ENCODE results near the gene MGAT2. TPM values are rescaled to one million over a fixed set of nuclear protein-coding genes. Genes with fewer than 3 reads are reported as not detected.

MGAT2 gene
- total RNA-seq (31.8 TPM), polyA plus RNA-seq (ENCODE audit: insufficient read depth, low read depth, low replicate concordance) (11.9 TPM)
- long read RNA-seq, donor 1, transcript MGAT2-201 (1 exons, 2,687 nt): major isoform, 12 of 52 reads
- long read RNA-seq, donor 1, partial matches to known transcripts: 23 of 52 reads
- long read RNA-seq, donor 1, other reads (novel, unspliced or antisense): 17 of 52 reads
- long read RNA-seq, donor 2, transcript MGAT2-201 (1 exons, 2,687 nt): major isoform, 24 of 24 reads
- long read RNA-seq, donor 2, partial matches to known transcripts: 0 of 24 reads
- long read RNA-seq, donor 2, other reads (novel, unspliced or antisense): 0 of 24 reads
- long read RNA-seq, donor 3, transcript MGAT2-201 (1 exons, 2,687 nt): major isoform, 39 of 83 reads
- long read RNA-seq, donor 3, partial matches to known transcripts: 5 of 83 reads
- long read RNA-seq, donor 3, other reads (novel, unspliced or antisense): 39 of 83 reads
- long read RNA-seq, donor 4, transcript MGAT2-201 (1 exons, 2,687 nt): major isoform, 17 of 65 reads
- long read RNA-seq, donor 4, partial matches to known transcripts: 0 of 65 reads
- long read RNA-seq, donor 4, other reads (novel, unspliced or antisense): 48 of 65 reads
- long read RNA-seq, donor 5, transcript MGAT2-201 (1 exons, 2,687 nt): major isoform, 5 of 5 reads
- long read RNA-seq, donor 5, partial matches to known transcripts: 0 of 5 reads
- long read RNA-seq, donor 5, other reads (novel, unspliced or antisense): 0 of 5 reads
- long read RNA-seq, donor 6, transcript MGAT2-201 (1 exons, 2,687 nt): major isoform, 15 of 56 reads
- long read RNA-seq, donor 6, partial matches to known transcripts: 0 of 56 reads
- long read RNA-seq, donor 6, other reads (novel, unspliced or antisense): 41 of 56 reads
- long read RNA-seq, donor 7, transcript MGAT2-201 (1 exons, 2,687 nt): major isoform, 42 of 42 reads
- long read RNA-seq, donor 7, partial matches to known transcripts: 0 of 42 reads
- long read RNA-seq, donor 7, other reads (novel, unspliced or antisense): 0 of 42 reads
- long read RNA-seq, donor 8, transcript MGAT2-201 (1 exons, 2,687 nt): major isoform, 24 of 65 reads
- long read RNA-seq, donor 8, partial matches to known transcripts: 0 of 65 reads
- long read RNA-seq, donor 8, other reads (novel, unspliced or antisense): 41 of 65 reads
- long read RNA-seq, donor 9, transcript MGAT2-201 (1 exons, 2,687 nt): major isoform, 7 of 7 reads
- long read RNA-seq, donor 9, partial matches to known transcripts: 0 of 7 reads
- long read RNA-seq, donor 9, other reads (novel, unspliced or antisense): 0 of 7 reads
- long read RNA-seq, donor 10, transcript MGAT2-201 (1 exons, 2,687 nt): major isoform, 28 of 28 reads
- long read RNA-seq, donor 10, partial matches to known transcripts: 0 of 28 reads
- long read RNA-seq, donor 10, other reads (novel, unspliced or antisense): 0 of 28 reads

DNA sequence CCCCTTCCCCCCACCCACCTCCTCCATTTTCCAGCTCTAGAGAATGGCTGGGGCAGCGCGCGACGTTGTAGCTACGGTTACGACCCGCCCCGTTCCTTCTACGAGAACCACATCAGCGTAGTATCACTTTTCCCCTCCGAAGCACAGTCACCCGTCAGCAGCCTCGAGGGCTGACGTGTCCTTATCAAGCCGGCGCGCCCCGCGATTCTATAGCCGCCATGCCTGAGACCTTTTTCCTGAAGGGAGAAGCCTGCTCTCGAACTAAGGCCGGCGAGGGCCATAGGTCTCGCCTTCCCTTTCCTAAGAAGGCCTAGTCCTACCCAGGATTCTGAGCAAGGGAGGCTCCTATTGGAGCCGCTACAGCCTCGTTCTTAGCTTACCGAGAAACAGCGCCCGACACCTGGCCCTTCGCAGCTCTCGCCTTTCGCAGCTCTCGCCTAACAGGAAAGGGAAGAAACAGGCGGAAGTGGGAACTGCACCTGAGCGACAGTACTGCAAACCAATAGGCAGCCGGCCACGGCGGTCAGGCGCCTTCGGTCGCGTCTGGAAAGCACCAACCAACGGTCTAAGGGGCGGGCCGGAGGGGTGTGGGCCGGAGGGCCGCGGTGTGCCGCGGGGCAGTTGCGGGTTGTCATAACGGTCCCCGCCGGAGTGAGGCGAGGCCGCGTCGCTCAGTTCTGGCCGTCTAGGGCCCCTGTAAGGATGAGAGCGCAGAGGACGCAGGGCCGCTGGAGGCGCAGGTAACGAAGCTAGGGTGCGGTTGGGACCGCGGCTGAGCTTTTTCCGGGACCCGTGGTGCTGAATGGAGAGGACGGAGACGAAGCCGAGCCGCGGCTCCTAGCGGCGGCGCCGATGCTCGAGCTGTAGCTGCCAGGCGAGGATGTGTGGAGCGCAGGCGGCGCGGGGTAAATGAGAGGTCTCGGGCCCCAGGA lies at the start of gene MGAT2, which contains the start of gene RPL36AL:
TSS of gene MGAT2 (plus strand) at position 618 of the 932 bp plus-strand sequence. CDS start 470 bp downstream, outside the sequence.
TSS of gene RPL36AL (minus strand) at position 445 of the 932 bp plus-strand sequence. CDS start 1,522 bp downstream, outside the sequence.
- H3K27ac ChIP-seq (ENCODE audit: low read depth in 2 of 2, low read length in 2 of 2): peak within 1 kb of the TSS; percentile 90 to 96
- peak within 1 kb of the TSS; percentile 70 to 98 (median 85) for H3K9ac ChIP-seq (ENCODE audit: low read length in 3 of 3)
- peaks cover 0 to 9% (median 6%) of the 10 kb centered on the region in 3 donors for H3K4me1 ChIP-seq (ENCODE audit: control insufficient read depth in 2 of 3, insufficient read depth in 2 of 3, low read depth in 1 of 3, low read length in 3 of 3)
- intact Hi-C loops (cut with DNase I): no loop called here
- H3K4me3 ChIP-seq (ENCODE audit: low read length in 3 of 3): peak within 1 kb of the TSS; percentile 79 to 99 (median 86)
- peak; percentile 98 to 99 (median 99) for DNase-seq
- H3K9me3 ChIP-seq (ENCODE audit: control insufficient read depth in 2 of 3, insufficient read depth in 1 of 3, low read length in 3 of 3): no peaks in the 10 kb centered on the region
- TF ChIP-seq, protein P1, sequence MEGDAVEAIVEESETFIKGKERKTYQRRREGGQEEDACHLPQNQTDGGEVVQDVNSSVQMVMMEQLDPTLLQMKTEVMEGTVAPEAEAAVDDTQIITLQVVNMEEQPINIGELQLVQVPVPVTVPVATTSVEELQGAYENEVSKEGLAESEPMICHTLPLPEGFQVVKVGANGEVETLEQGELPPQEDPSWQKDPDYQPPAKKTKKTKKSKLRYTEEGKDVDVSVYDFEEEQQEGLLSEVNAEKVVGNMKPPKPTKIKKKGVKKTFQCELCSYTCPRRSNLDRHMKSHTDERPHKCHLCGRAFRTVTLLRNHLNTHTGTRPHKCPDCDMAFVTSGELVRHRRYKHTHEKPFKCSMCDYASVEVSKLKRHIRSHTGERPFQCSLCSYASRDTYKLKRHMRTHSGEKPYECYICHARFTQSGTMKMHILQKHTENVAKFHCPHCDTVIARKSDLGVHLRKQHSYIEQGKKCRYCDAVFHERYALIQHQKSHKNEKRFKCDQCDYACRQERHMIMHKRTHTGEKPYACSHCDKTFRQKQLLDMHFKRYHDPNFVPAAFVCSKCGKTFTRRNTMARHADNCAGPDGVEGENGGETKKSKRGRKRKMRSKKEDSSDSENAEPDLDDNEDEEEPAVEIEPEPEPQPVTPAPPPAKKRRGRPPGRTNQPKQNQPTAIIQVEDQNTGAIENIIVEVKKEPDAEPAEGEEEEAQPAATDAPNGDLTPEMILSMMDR (IDR thresholded peaks at IDR 0.05; ENCODE audit: borderline replicate concordance, extremely low read depth, insufficient read depth): peak; percentile 8
- FAIRE-seq: no peak
- peaks cover under 1 to 5% (median 2%) of the 10 kb centered on the region in 3 donors for H3K36me3 ChIP-seq (ENCODE audit: control insufficient read depth in 2 of 3, insufficient read depth in 3 of 3, low read length in 3 of 3)
- H3K27me3 ChIP-seq (ENCODE audit: control insufficient read depth, insufficient read depth, low read length): no peaks in the 10 kb centered on the region

DNA sequence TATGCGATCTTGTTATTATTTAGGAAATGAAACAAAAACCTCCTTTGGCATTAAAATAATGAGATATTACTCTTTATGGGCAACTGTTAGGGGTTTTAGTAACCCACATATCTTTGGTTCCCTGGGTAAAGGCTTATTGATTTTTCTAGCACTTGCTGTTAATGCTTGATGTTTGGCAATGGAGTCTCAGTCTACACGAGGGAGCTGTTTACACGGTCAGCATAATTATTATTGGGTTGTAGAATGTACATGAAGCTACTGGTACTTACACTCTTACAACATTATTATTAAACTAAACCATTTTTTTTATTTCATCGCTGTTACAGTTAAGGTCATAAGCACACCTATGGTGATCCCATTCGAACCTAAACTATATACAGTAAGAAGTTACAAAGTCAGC lies 46.6 kb upstream of the MGAT2 start:
- Histone ChIP-seq H3K9me3 (ENCODE audit: control insufficient read depth in 2 of 3, insufficient read depth in 1 of 3, low read length in 3 of 3) (peaks cover 0 to 3% (median 0%) of the 10 kb centered on the region in 3 donors), H3K4me3 (ENCODE audit: low read length in 3 of 3) (no peak overlapping the region), H3K27me3 (ENCODE audit: control insufficient read depth, insufficient read depth, low read length) (no peaks in the 10 kb centered on the region), H3K36me3 (ENCODE audit: control insufficient read depth in 2 of 3, insufficient read depth in 3 of 3, low read length in 3 of 3) (peaks cover 0 to 20% (median 3%) of the 10 kb centered on the region in 3 donors), H3K27ac (ENCODE audit: low read depth in 2 of 2, low read length in 2 of 2) (no peak overlapping the region), H3K4me1 (ENCODE audit: control insufficient read depth in 2 of 3, insufficient read depth in 2 of 3, low read depth in 1 of 3, low read length in 3 of 3) (no peaks in the 10 kb centered on the region), H3K9ac (ENCODE audit: low read length in 3 of 3) (no peak overlapping the region)
- TF ChIP-seq, protein P1 (IDR thresholded peaks at IDR 0.05; ENCODE audit: borderline replicate concordance, extremely low read depth, insufficient read depth): no peak
- DNase-seq (no peak), FAIRE-seq (no peak)
- intact Hi-C loops (cut with DNase I): no loop called here
